Psoas muscle (tissue), 8 donors: Measurements from ENCODE around the gene GAPDHS. TPM values are rescaled to one million over a fixed set of nuclear protein-coding genes. Genes with fewer than 3 reads are reported as not detected.

ENCODE experiments used
- ATAC-seq, 4 donors: fragments of 200-7000 bp; cut with Tn5 transposase; one replicate each; pipeline ENCODE4 v1.9.1; 2020; ENCODE audit warnings: moderate library complexity in 3 of 4, mild to moderate bottlenecking in 2 of 4
- DNase-seq, 2 donors: peaks; one replicate each; pipeline ENCODE4 v3.0.0-alpha.2; 2020
- H3K27ac ChIP-seq: fragments of 200-600 bp; one replicate; pipeline ENCODE4 v1.8.0; 2022
- H3K27me3 ChIP-seq, 3 donors: fragments of 200-600 bp in 1 of 3; one replicate each; pipeline versions ENCODE4 v1.6.1 to v1.8.0; 2013 to 2022; ENCODE audit warnings: low read length in 2 of 3, mild to moderate bottlenecking in 2 of 3, moderate library complexity in 1 of 3; ENCODE audit not compliant: insufficient read depth in 3 of 3
- H3K36me3 ChIP-seq, 2 donors: fragments of 200-600 bp in 1 of 2; one replicate each; pipeline versions ENCODE4 v1.6.1 to v1.8.0; 2013 to 2022; ENCODE audit warnings: low read depth in 1 of 2, mild to moderate bottlenecking in 1 of 2, moderate library complexity in 1 of 2; ENCODE audit not compliant: insufficient read depth in 1 of 2
- H3K4me1 ChIP-seq: fragments of 200-600 bp; one replicate; pipeline ENCODE4 v1.8.0; 2022
- H3K4me3 ChIP-seq: fragments of 200-600 bp; one replicate; pipeline ENCODE4 v1.8.0; 2022; ENCODE audit warnings: mild to moderate bottlenecking
- H3K9me3 ChIP-seq: fragments of 200-600 bp; one replicate; pipeline ENCODE4 v1.8.0; 2022
- CTCF ChIP-seq: fragments of 200-600 bp; IDR thresholded peaks from one replicate; pipeline ENCODE4 v1.8.0; 2022; ENCODE audit warnings: antibody characterized with exemption
- WGBS, 3 donors: extraction: QIAGEN DNeasy Blood & Tissue Kit; methylation state at CpG; one replicate each; pipeline versions ENCODE4 v1.1.6 to v1.1.7; 2013; 5-methylcytosine and 5-hydroxymethylcytosine counted together
- intact Hi-C, 2 donors: fragments of 100-400 bp; cut with DNase I; formaldehyde crosslinking; loops; one replicate each; pipeline versions ENCODE4 v1.11.0 to v1.14.2; 2022
- polyA plus RNA-seq, 3 donors: library from polyadenylated mRNA; stranded (reverse); fragments of 200-250 nt; gene quantifications; one replicate each; pipeline ENCODE4 v1.2.3, GENCODE V29; 2013
- total RNA-seq, 4 donors: library from RNA; stranded (reverse); fragmentation: NEBNext Ultra II Directional in 2 of 4; extraction: Animal tissue kit (Norgen Biotek cat#: 25700) in 2 of 4; gene quantifications; one replicate each; pipeline versions ENCODE4 v1.2.1 to v1.2.4, GENCODE V29; 2021 to 2023
- donor health status: healthy with polysubstance abuse.
- donor health status: DM: no; HTN: no; CAD: no; lungs with moderate emphysema.
- donor health status: Bipolar disorder and iron deficiency.
- donor health status: healthy.
- donor health status: DM: yes; HTN: yes; CAD: no.
- donor health status: DM: no; HTN: no; CAD: no.
- donor health status: DM: no; HTN: no; CAD: no.
- donor health status: DM: yes; HTN: yes; CAD: no.

The GAPDHS gene
- total and polyA plus RNA-seq, 7 donors, result not detected

GRCh38 chr19:35565016-35565856 lies 32.0 kb downstream of the GAPDHS start:
- DNase-seq (no peak), ATAC-seq (no peak)
- Histone ChIP-seq H3K36me3 (no peaks in the 10 kb centered on the region), H3K4me1 (no peaks in the 10 kb centered on the region), H3K27ac (no peak overlapping the region), H3K4me3 (no peak overlapping the region), H3K27me3 (peaks cover 0 to 24% (median 9%) of the 10 kb centered on the region in 3 donors), H3K9me3 (no peaks in the 10 kb centered on the region)
- 74 to 78% (median 77%) methylated on average over 12 of the region's 12 CpGs for WGBS, 3 donors
- intact Hi-C loops, result no loop called here
- no peak for TF ChIP-seq CTCF

- WGBS, 3 donors, result 81 to 82% (median 82%) methylated on average over 7 of the region's 7 CpGs
- Histone ChIP-seq H3K9me3 (no peaks in the 10 kb centered on the region), H3K27me3 (peaks cover 3 to 11% (median 9%) of the 10 kb centered on the region in 3 donors), H3K4me1 (no peaks in the 10 kb centered on the region), H3K27ac (no peak overlapping the region), H3K4me3 (no peak overlapping the region), H3K36me3 (no peaks in the 10 kb centered on the region)
- no peak for TF ChIP-seq CTCF
- intact Hi-C loops, result no loop called here
- no peak for DNase-seq
- no peak for ATAC-seq
Observed at GRCh38 chr19:35566738-35567137, 33.5 kb downstream of the GAPDHS start.

- no peak for ATAC-seq
- intact Hi-C loops, result no loop called here
- no peak overlapping the region for H3K4me3 ChIP-seq
- no peaks in the 10 kb centered on the region for H3K36me3 ChIP-seq
- H3K4me1 ChIP-seq, result no peaks in the 10 kb centered on the region
- no peak for TF ChIP-seq CTCF
- H3K27me3 ChIP-seq, result peaks cover 0 to 6% (median 3%) of the 10 kb centered on the region in 3 donors
- H3K27ac ChIP-seq, result no peak overlapping the region
- H3K9me3 ChIP-seq, result no peaks in the 10 kb centered on the region
- 39 to 50% (median 41%) methylated on average over 5 of the region's 5 CpGs for WGBS, 3 donors
- peak in 1 of 2 donors; percentile 34 for DNase-seq
Observed at GRCh38 chr19:35569281-35569781, 36.1 kb downstream of the GAPDHS start.

- Histone ChIP-seq H3K27me3 (peaks cover 0 to 6% (median 3%) of the 10 kb centered on the region in 3 donors), H3K27ac (no peak overlapping the region), H3K36me3 (no peaks in the 10 kb centered on the region), H3K4me1 (no peaks in the 10 kb centered on the region), H3K4me3 (no peak overlapping the region), H3K9me3 (peaks cover 11% of the 10 kb centered on the region)
- TF ChIP-seq CTCF, result no peak
- no peak for ATAC-seq
- no peak for DNase-seq
- WGBS, 3 donors, result 75 to 85% (median 85%) methylated on average over 1 of the region's 1 CpG
- intact Hi-C loops, result no loop called here
Observed at GRCh38 chr19:35571406-35571965, 38.2 kb downstream of the GAPDHS start.
